Activated T-helper 1 cell treated with Interleukin-2 at 50 U/mL for 16 hours (primary cell): ENCODE results near the gene NKX2-4.
"Not testable (repeated sequence)": the region's sequence is repeated elsewhere in the genome, so short reads cannot be mapped to it uniquely, and the experiment has no call there.

Experiments used
- DNase-seq: peaks from one replicate; pipeline ENCODE4 v3.0.0-alpha.2; 2020; ENCODE audit warnings: low read depth

The NKX2-4 gene

GRCh38 chr20:21397341-21398108 lies at the start of gene NKX2-4:
TSS of gene NKX2-4 (minus strand) at chr20:21397526. CDS start at chr20:21397399, 127 bp downstream.
- no peak for DNase-seq

- DNase-seq, result no peak
These were observed 40.5 kb upstream of the NKX2-4 start for GRCh38 chr20:21437816-21438215.

DNA sequence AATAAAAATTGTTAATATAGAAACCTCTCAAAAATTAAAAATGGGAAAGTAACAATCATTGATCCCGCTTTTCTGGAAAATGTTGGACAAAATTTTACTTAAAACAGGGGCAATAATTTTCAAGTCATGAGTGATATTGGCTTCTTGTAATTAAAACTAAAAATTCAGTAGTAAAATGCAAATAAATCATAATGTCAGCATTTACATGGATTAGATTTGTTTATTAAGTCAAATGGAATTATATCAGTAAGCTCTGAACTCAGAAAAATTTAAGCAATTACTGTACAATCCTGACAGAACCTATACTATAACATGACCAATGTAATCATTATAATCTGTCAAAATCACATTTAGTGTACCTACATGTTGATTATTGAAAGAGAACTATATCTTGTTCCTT lies 39.9 kb upstream of the NKX2-4 start:
- DNase-seq, result no peak

DNA sequence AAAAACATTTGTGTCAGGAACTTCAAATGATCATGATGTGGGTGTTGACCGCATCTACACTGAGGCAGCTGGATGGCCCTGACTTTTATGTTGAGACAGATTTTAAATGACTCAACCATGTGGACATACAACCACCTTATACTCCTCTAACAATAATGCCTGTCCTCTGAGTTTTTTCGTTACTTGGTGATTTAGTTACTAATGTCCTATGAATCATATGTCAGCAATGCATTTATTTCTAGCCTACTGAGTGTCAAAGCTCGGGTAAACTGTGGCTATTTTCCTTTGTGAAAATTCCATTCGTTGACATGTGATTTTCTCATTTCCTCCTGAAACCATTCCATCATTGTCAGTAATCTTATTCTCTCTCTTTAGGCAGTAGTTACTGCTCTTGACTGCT lies 38.9 kb upstream of the NKX2-4 start:
- no peak for DNase-seq

DNA sequence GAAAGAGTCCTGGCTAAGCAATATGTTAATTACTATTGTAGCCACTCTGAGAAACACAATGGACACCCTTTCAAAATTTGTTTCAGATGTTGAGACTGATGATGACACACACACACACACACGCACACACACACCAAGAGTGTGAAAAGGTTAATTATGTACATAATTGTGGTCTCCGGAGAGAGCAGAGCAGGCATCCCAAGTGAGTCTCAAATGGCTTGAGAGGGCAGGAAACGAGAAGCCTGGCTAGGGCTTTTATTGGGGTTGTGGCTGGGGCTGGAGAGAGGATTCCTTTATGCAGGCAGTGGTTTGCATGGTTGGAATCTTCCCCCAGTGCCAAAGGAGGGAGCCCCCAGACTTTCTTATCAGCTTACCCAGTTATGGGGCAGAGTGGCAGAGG lies 38.2 kb upstream of the NKX2-4 start:
- no peak for DNase-seq

- DNase-seq, result no peak
These were observed 36.1 kb upstream of the NKX2-4 start for GRCh38 chr20:21433329-21433890.

DNA sequence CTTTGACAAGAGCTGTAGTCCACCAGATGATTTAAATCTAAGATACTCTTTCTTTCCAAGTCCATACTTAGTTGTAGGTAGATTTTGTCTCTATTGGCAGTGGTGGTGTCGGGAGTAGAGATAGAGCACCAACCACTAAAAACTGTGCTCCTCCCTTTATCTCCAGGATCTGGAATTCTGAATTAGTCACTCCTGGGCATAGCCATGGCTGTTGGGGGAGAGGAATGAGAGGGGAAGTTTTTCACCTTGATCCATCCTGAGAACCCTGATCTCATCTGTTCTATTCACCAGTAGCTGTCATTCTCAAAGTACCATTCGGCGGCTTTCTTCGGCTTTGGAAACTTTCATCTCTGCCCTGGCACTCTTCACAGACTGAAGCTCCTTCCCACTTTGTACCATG lies 35.6 kb upstream of the NKX2-4 start:
- DNase-seq, result no peak

DNA sequence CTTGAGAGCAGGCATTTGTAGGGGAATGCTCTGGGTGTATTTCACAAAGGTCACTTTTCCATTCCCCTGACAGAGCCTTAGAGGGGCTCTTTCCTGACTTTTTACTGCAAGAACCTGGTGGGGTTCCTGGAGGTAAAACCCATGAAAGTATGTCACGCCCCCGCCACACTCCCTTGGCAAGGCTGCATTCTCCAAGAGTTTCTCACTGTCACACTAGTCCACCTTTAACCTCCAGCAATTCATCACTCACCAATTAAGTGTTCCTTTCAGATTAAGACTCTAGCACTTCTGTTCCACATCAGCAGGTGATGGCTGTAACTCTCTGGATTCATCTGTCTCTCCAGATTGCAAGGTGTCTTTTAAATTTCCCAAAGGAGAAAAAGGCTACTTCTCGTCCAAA lies 32.7 kb upstream of the NKX2-4 start:
- DNase-seq, result no peak

DNA sequence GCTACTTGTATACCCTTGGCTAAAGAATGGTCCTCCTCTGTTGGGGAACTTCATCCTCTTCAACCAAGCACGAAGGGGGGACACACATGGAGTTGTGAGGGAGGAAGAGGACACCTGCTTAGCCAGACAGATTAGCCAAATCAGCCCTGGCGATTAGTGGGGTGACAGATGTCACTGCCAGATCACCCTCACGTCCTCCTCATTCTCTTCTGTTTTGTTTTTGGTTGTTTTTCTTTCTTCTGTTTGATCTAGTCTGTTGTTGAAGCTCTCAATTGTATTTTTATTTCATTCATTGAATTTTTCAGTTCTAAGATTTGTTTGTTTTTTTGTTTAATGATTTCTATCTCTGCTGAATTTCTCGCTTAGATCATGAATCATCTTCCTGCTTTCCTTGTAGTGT lies 27.5 kb upstream of the NKX2-4 start:
- DNase-seq, result no peak

- DNase-seq, result not testable (repeated sequence)
These were observed 26.4 kb upstream of the NKX2-4 start for GRCh38 chr20:21423712-21424111.

- no peak for DNase-seq
These were observed 24.4 kb upstream of the NKX2-4 start for GRCh38 chr20:21421601-21422236.

DNA sequence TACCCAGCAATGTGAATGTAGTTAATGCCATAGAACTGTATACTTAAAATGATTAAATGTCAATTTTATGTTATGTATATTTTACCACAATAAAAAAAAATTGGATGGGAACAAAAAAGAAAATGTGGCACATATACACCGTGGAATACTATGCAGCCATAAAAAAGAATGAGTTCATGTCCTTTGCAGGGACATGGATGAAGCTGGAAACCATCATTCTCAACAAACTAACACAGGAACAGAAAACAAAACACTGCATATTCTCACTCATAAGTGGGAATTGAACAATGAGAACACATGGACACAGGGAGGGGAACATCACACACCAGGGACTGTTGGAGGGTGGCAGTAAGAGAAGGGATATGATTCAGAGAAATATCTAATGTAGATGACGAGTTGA lies 21.8 kb upstream of the NKX2-4 start:
- not testable (repeated sequence) for DNase-seq

DNA sequence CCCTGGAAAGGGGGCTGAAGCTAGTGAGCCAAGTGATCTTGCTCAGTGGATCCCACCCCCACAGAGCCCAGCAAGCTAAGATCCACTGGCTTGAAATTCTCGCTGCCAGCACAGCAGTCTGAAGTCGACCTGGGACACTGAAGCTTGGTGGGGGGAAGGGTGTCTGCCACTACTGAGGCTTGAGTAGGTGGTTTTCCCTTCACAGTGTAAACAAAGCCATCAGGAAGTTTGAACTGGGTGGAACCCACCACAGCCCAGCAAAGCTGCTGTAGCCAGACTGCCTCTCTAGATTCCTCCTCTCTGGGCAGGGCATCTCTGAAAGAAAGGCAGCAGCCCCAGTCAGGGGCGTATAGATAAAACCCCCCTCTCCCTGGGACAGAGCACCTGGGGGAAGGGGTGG lies 16.7 kb upstream of the NKX2-4 start:
- not testable (repeated sequence) for DNase-seq

DNA sequence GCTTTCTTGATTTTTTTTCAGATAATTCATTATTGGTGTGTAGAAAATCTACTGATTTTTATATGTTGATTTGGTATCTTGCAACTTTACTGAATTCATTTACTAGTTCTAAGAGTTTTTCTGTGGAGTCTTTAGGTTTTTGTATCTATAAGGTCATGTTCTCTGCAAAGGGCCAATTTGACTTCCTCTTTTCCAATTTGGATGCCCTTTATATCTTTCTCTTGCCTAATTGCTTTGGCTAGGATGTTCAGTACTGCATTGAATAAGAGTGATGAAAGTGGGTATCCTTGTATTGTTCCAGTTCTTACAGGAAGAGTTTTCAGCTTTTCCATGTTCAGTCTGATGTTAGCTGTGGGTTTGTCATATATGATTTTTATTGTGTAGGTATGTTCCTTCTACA lies 14.4 kb upstream of the NKX2-4 start:
- DNase-seq, result no peak

GRCh38 chr20:21399005-21399475 lies 1.7 kb upstream of the NKX2-4 start:
- DNase-seq, result no peak

- no peak for DNase-seq
These were observed 1.0 kb upstream of the NKX2-4 start for GRCh38 chr20:21398109-21399004.

- no peak for DNase-seq
These were observed 556 bp downstream of the NKX2-4 start for GRCh38 chr20:21396599-21397340.

DNA sequence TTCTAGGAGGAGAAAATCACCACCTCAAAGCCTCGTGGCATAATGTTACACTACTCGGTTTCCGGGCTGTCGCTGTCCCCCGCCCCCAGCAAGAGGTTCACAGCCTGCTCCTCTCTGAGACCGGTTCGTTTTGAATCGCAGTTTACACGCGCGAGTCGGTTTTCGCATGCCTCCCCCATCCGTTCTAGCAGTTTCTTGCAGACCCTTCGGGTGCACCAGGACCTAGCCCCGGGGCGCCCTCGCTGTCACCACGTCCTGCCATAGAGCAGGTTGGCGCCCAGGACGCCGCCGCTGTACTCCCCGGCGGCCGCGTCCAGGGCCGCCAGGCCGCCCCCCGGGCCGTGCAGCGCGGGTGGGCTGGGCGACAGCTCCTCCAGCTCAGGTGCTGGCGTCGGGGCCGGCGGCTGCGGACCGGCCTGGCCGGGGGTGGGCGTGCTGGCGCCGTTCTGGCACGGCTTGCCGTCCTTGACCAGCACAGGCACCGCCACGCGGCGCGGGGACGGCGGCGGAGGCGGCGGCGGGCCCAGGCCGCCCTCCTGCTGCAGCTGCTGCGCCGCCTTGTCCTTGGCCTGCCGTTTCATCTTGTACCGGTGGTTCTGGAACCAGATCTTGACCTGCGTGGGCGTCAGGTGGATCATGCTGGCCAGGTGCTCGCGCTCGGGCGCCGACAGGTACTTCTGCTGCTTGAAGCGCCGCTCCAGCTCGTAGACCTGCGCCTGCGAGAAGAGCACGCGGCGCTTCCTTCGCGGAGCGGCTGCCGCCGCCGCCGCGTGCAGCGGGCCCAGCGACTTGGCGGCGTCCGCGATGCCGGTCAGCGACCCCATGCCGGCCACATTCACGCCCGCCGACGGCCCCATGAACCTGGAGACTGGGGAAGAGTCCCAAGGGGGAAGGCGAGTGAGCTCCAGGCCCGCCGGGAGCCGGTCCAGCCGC lies 1.4 kb downstream of the NKX2-4 start:
- no peak for DNase-seq

GRCh38 chr20:21395051-21395665 lies 2.2 kb downstream of the NKX2-4 start:
- no peak for DNase-seq

DNA sequence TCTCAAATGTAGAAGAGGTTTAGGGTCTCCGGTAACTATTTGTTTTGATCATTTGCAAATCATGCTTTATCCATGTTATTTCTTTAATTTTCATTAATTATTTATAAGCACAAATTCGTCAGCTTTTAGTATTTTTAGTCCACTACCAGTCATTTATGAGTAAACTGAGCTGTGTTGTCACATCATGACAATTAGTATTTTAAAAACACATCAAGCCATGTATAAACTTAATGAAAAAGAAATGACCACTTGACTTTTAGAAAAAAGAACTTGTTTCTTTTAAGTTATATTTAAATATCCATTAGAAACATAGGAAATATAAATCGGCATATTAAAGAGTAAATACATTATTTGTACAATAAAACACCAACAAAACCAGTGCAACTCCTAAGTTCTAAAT lies 2.8 kb downstream of the NKX2-4 start:
- no peak for DNase-seq
